GM21367 (cell line): Measurements from ENCODE around the gene SLC38A10.
"Not testable (repeated sequence)": the region's sequence is repeated elsewhere in the genome, so short reads cannot be mapped to it uniquely, and the experiment has no call there.

Experiments
- ATAC-seq: cut with Tn5 transposase; IDR thresholded peaks from one replicate; pipeline ENCODE4 v1.9.1; 2021; ENCODE audit not compliant: unreplicated experiment

Gene SLC38A10

DNA sequence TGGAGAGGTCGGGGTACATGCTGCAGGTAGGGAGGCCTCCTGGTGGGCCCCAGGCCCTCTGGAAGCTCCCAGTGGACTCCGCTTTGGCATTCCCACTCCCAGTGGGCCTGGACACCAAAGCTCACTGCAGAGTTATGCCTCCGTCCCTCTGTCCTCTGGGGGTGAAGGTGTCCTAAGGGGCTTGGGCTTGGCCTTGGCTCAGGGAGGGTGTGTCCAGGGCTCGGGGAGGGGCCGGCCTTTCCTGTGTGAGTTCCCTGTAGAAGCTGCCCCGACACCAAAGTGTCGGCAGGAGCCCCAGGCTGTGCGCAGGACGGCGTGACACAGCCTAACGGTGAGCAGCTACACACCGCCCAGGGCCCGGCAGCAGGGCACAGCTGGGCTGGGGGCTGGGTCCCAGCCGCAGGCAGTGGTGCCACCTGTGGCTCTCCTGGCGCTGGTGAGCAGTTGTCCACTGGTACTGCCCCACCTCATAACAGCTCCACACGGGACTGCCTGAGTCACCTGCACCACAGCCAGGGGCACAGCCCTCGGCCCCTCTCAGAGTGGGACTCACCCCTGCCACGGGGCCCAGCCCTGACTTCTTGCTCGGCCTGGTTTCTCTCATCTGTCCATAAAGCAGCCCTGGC is 62.4 kb downstream of the SLC38A10 start:
- no peak for ATAC-seq

- no peak for ATAC-seq
These were observed 63.1 kb downstream of the SLC38A10 start for GRCh38 chr17:81231766-81232581.

GRCh38 chr17:81231121-81231645 is 63.9 kb downstream of the SLC38A10 start:
- no peak for ATAC-seq

DNA sequence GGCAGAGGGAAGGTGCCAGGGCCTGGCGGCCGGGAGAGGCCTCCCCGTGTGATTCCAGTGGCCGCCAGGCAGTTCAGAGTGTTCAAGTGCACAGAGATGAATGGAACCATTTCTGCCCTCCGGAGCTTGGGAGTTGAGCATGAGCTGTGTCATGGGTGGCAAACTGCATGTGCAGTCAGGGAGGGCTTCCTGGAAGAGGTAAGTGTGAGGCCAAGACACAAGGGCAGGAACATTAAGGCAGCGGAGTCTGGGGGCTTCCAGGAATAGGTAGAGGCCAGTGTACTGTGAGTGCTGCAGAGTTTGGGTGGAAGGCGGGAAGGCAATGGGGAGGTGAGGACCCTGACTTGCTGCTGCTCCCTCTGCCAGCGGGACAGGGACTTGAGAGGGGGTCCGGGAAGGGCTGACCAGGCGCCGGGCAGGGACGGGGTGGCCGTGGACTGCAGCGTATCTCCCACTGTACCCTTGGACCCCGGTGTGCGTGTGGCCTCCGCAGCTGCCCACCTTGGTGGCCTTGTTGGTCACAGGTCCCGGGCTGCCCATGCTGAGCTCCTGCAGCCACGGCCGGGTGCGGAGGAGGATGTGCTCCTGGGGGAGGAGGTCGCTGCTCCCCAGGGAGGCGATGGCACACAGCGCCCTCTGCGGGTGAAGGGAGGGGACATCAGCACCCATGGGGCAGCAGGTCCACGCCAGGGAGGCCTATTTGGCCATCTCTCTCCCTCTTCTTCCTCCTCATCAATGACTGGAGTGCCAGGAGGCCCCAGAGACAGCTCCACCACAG is 64.9 kb downstream of the SLC38A10 start:
- no peak for ATAC-seq

DNA sequence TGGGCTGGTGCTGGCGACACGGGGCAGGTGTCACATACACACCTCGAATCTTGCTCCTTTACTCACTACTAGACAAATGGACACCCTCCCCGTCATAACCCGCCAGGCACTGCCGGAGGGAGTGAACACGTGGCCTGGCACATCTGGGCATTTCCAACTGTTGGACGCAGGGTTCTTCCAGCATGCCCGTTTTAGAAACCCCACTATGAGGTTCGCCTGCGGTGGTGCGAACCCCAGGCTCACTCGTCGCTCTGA is 65.5 kb downstream of the SLC38A10 start:
- no peak for ATAC-seq

DNA sequence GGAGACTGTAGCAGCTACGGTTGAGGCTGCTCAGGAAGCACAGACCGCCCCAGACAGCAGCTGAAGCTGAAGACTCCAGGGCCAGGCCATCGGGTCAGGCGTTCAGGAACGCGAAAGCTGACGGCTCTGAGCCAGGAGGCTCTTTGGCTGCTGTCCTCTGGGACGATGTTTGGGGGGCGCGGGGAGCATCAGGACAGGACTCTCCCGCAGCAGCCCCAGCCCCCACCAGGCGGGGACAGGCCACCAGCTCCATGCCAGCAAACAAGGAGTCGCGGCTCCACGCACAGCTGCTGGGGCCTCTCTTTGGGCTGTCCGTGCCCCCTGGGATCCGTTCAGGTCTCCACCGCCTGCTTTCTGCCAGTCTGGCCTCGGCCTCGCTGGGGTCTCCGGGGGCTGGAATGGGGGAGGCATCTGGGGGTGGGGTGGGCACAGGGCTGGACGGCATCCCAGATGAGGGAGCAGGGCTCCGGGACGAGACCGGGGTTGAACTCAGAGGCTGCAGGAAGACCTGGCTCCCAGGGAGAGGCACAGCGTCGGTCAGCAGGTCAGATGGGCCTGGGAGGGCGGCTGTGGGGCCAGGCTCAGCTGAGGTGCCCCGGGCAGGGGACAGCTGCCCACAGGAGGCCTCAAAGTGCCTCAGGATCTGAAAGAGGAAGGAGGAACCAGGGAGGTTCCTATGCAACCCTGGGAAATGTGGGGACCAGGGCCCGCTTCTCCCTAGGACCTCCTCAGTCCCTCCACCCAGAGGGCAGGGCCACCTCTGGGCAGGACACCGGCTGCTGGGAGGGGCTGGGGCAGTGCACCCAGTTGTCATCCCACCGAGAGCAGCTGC is 66.1 kb downstream of the SLC38A10 start:
- ATAC-seq: no peak

GRCh38 chr17:81228420-81228819 is 66.7 kb downstream of the SLC38A10 start:
- no peak for ATAC-seq

GRCh38 chr17:81227630-81228029 is 67.5 kb downstream of the SLC38A10 start:
- ATAC-seq: not testable (repeated sequence)

GRCh38 chr17:81223762-81224130 is 71.4 kb downstream of the SLC38A10 start:
- ATAC-seq: no peak

DNA sequence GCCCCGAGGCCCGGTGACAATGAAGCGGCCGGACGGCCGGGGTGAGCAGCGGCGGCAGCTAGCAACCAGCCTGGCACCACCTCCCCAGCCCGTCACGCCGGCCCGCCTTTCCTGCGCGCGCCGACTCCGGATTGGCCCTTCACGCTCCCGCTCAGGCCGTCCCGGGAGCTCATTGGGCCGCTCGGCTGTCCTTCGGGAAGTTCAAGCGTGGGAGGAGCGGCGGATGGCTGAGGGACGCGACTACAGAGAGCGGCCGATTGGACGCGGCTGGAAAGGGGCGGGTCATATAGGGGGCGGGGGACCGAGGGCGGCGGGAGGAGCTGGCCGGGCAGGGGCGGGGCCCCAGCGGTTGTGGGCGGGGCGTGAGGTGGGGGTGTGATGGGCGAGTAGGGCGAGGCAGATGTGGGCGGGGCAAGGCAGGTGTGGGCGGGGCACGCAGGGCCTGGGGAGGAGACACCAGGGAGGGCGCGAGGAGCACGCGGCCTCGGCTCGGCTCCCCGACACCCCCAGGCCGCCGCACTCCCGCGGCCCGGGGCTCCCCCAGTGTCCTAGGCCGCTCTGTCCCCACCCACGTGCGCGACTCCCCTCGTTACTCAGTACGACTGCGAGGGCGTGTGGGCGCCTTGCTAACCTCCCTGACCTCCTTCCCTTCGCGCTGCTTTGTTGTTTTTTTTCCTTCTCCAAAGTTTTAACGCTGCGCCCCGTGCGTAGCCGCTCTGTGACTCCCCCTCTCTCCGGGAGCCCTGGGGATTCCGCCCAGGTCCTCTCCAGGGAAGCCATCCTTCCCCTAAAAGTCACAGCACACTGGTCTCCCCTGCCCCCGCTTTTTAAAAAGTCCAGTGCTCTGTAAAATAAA is 72.0 kb downstream of the SLC38A10 start, which contains the start of gene CEP131:
Gene CEP131 (minus strand): TSS at position 60 of the 856 bp plus-strand sequence. CDS start 2,909 bp downstream, outside the sequence.
- peak; percentile 89 for ATAC-seq

- ATAC-seq: no peak
These were observed 72.5 kb downstream of the SLC38A10 start for GRCh38 chr17:81222620-81222905.

DNA sequence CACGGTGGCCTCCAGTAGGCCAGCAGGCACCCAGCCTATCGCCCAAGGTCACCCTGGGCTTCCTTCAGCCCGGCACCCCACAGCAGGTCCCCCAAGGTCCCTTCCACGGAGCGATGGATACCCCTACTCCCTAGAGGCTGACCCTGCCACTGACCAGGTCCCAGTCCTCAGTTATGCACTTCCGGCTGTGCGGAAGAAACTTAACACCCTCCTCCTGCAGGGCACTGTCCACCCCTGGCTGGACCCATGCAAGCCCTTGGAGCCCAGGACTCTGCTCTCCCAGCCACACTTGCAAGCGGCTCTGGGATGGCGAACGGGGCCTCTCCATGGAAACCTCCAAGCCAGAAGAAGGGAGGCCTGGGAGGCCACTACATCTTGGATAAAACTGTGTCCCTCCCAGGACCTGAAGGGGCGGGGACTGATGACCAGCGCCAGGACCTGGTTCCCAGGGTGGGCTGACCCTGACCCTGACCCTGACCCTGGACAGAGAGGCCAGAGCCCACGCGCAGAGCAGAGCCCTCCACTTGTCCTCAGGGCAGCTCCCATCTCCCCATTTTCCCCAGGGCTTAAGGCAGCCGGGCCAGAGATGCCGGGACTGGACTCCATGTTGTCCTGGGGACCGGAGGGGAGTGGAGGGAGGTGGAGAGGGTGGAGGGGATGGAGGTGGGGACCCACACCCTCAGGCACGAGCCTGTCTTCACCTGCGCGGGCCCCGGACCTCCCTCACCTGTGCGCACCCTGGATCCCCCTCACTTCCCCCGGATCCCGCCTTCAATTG is 73.1 kb downstream of the SLC38A10 start:
- ATAC-seq: no peak

- ATAC-seq: no peak
These were observed 73.7 kb downstream of the SLC38A10 start for GRCh38 chr17:81221371-81221841.

DNA sequence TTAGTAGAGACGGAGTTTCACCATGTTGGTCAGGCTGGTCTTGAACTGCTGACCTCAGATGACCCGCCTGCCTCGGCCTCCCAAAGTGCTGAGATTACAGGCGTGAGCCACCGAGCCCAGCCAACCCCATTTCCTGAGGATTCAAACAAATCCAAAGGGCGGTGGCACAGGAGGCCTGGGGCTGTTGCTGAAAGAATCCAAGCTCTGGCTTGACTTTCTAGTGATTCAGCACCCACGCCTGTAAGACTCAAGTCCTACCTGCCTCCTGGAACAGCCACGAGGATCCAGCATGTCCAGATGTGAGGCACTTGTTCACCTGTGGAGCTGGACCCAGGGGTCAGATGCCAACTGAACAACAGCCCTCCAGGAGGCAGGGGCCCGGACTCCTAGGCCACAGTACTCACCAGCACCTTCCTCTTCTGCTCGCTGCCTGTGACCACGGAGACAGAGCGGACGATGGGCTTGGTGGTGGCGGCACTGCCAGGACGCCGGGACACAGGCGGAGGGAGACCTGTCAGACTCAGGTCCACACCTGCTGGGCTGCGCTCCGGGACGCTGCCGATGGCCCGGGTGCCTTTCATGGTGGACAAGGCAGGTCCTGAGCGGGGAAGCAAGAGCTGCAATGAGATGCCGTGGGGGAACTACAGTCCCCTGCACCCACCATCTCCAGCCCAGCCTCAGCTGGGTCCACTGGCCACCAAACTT is 75.5 kb downstream of the SLC38A10 start:
- ATAC-seq: no peak

DNA sequence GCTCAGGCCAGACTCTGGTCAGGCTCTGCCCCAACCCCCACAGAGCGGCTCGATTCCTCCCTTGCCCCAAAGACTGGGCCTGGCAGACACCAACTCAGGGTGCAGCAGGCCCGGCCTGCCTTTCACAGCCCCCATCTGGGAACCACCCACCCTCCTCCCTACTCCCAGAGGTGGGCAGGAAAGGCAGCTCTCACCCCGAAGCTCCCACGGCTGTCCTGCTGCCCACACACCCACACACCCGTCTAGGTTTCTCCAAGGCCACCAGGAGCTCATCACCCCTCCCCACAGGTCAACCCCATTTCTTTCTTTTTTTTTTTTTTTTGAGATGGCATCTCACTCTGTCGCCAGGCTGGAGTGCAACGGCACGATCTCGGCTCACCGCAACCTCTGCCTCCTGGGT is 76.1 kb downstream of the SLC38A10 start:
- ATAC-seq: no peak

GRCh38 chr17:81218459-81218858 is 76.6 kb downstream of the SLC38A10 start:
- no peak for ATAC-seq

DNA sequence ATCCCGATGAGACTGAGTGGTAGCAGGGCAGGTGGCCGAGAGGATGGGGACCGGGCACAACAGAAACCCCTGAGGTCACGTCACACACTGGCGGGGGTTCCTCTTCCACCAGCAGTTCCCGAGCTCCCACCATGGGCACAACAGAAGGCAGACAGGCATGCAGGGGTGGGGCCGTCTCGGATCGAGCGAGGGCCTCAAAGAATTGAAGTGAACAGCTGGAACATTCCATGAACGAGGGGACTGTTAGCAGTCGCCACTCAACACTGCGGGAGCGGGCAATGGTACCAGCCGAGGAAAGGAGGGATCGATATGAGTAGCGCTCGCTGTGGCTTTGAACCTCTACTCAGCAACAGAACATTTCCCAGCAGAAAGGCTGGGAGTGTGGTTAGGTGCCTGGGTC is 77.6 kb downstream of the SLC38A10 start:
- ATAC-seq: no peak

- no peak for ATAC-seq
These were observed 81.1 kb downstream of the SLC38A10 start for GRCh38 chr17:81213978-81214377.

DNA sequence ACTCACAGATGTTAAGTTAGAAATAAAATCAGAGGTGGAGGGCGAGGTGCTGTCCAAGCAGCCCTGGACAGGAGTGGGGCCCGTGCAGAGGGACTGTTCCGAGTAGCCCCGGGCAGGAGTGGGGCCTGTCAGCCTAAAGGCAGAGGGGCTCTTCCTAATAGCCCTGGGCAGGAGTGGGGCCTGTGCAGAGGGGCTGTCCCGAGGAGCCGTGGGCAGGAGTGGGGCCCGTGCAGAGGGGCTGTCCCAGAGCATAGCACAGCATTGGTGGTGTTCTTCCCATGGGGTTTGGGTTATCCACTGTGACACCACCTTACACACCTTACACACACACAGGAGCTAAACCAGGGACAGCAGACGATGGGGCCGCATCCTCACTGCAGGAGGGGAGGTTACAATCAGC is 82.7 kb downstream of the SLC38A10 start:
- ATAC-seq: no peak
